Caki2 (cell line): Measurements from ENCODE around the gene ATP13A2. TPM values are rescaled to one million over a fixed set of nuclear protein-coding genes. Genes with fewer than 3 reads are reported as not detected.

ENCODE experiments used
- DNase-seq: peaks from one replicate; pipeline ENCODE4 v3.0.0-alpha.2; 2015; ENCODE audit warnings: low read depth
- in situ Hi-C: cut with HindIII; loops from 2 replicates; pipeline ENCODE4 v1.10.0; 2016; ENCODE audit warnings: low sequenced_read_pairs, low pct_unique_long_range_greater_than_20kb, mixed read lengths
- total RNA-seq: library from RNA; depleted of rRNA; stranded (reverse); fragments of >200 nt; shearing (Covaris generic); gene quantifications from 2 replicates; pipeline ENCODE4 v1.2.3, GENCODE V29; 2014; ENCODE audit warnings: low replicate concordance

Gene ATP13A2
- total RNA-seq, 1 experiment from 2014 or later: 37.7 TPM

DNA sequence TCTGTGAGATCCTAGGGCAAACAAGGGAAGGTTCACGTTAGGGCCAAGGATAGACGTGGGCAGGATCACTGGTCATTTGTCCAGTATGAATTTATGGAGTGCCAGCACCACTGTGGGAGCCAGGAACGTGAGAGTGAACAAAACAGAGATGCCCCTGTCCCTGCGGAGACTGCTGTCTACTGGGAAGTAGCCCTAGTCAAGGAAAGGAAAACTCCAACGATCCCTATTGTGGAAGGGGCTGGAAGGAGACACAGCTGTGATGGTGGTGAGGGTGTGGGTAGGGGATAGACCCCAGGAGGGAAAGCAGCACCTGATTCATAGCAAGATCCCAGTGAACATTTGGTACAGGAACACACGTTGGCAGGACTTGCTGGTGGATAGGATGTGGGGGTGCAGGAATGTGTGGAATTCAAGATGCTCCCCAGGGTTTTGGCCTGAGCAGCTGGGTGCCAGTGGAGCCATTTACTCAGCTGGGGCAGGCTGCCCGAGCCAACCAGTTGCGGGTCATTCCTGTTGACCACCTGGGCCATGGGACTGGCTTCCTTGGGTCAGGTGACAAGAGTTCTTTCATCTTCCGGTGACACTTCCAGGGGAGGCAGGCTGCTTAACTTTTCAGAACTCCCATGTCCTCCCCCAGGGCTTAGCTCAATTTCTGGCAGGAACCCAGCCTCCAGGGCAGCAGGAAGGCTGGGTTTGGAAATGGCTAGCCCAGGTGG is 1.2 kb upstream of the ATP13A2 start:
- no peak for DNase-seq
- in situ Hi-C loops: no loop called here

DNA sequence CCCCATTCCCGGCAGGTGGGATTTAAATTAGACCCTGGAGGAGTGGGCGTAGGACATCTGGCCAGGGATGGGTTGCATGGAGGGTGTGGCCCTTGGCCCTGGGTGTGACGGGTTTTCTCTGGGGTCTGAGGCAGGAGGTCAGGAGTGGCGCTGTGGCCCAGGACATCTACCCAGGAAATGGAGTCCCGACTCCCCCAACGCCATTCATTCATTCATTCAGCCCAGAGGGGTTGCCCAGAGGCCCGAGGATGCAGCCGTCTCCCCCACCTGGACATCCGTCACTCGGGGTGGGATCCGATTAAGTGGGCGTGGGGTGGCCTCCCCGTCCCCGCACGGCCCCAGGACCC is 663 bp downstream of the ATP13A2 start:
- DNase-seq: no peak
- in situ Hi-C loops: no loop called here

DNA sequence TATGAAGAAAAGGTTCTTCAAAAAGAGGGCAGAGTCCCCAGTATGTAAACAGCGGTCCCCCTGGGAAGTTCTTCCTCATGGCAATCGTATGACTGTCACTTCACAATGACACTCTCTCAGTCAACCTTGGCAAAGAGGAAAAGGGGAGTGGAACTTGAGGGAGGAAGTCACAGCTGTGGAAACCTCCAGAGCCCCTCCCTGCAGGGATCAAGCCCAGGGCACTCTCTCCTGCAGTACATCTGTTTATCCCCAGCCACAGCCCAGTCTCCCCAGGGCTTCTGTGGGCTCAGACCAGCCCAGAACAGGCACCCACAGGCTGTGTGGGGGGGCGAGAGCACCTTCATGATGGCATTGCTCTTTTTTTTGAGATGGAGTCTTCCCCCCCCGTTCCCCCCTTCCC is 2.0 kb downstream of the ATP13A2 start:
- in situ Hi-C loops: no loop called here

DNA sequence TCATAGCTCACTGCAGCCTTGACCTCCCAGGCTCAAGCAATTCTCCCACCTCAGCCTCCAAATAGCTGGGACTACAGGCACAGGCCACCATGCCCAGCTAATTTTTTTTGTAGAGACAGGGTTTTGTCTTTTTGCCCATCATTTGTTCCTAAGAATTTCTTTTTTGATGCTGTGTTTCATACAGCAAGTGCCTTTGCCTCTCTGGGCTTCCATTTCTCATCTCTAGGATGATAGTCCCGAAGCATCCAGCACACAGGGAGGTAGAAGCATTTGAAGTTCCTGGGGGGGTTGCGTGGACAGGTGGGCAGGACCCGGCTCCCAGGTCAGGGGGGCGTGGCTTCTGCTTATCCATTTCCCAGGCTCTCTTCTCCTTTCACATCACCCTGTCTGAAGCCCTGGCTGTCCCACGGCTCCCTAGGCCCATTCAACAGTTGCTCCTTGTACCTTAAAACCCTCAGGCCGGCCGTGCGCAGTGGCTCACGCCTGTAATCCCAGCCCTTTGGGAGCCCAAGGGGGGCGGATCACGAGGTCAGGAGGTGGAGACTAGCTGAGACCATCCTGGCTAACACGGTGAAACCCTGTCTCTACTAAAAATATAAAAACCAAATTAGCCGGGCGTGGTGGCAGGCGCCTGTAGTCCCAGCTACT is 3.4 kb downstream of the ATP13A2 start:
- DNase-seq: no peak
- in situ Hi-C loops: no loop called here

More for the DNA sequence above, 2.0 kb downstream of the ATP13A2 start:
- DNase-seq: no peak

DNA sequence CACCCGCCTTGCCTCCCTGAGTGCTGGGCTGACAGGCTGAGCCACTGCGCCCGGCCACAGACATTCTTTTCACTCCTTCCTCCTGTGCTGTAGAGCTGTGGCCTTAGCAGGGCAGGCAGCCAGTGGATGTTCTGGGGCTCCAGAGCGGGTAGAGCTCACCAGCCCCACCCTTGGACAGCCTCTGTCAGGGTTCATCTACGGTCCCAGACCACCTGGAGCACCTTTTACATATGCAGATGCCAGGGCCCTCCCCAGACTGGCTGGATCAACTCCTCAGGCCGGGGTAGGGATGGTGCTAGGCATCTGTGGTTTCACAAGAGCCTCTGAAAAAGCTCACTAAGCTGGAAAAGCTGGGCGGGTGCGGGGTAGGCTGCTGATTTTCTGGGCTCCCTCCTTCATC is 4.6 kb downstream of the ATP13A2 start:
- DNase-seq: no peak
- in situ Hi-C loops: no loop called here

DNA sequence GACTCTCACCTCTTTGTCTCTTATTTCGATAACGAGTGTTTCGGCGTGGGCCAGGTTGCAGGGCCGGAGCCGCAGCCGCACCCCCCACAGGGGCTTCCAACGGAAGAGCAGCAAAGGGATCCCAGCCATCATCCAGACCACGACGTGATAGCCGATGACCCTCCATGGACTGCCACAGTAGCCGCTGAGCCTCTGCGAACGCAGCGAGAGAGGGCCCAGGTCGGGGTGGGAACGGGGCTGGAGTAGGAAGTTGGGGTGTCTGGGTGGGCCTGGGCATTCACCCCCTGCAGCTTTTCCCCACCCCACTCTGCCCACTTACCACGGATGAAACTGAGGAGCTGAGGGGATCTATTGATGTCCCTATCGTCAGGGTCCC is 6.4 kb downstream of the ATP13A2 start:
- DNase-seq: no peak
- in situ Hi-C loops: no loop called here

DNA sequence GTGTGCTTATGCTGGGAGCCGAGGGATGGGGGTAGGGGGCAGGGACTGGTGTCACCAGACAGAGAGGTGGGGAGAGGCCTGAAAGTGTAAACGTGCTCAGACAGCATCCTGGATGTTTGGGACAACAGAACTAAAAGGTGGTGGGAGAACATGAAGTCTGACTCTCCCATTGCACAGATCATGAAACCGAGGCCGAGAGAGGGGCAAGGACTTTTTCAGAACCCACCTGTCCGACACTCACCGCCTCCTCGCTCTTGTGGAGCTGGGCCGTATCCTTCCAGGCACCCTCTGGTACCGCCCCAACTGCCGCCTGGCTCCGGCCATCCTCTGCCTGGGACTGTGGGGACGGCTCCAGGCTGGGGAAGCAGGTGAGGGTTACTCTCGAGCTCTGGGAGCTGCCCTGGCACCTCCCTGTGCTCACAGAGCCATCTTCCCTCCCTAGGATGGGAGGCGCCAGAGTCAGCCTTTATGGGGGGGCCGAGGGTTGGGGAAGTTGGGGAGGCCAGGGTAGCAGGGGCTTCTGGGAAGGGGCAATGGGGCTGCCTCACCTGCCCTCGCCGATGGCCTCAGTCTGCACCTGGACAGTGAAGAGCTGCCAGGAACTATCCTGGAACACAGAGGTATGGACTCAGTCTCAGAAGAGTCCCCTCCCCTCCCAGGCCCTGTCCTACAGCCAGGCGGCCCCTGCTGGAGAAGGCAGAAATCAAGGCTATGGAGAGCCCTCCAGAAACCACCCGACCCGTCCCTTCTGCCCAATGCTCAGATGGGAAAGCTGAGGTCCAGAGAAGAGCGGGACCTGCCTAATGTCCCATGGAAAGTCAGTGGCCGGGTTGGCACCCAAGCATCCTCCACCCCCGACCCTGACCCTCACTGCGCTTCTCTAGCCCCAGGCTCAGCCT is 7.0 kb downstream of the ATP13A2 start:
- DNase-seq: no peak
- in situ Hi-C loops: no loop called here

DNA sequence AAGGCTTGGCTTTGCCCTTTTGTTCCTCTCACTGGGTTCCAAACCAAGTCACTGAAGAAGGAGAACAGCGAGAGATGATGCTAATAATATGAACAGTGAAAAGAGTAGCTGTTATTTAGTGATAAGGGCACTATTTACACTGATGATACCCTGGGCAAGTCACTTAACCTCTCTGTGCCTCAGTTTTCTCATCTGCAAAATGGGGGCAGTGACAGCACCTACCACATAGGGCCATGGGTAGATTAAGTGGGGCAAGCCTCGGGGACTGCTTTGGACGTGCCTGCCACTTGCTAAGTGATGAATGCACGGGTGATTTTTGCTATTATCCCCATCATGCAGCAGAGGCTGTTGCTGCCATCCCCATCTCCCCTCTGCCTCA is 9.2 kb downstream of the ATP13A2 start:
- in situ Hi-C loops: no loop called here
- no peak for DNase-seq

DNA sequence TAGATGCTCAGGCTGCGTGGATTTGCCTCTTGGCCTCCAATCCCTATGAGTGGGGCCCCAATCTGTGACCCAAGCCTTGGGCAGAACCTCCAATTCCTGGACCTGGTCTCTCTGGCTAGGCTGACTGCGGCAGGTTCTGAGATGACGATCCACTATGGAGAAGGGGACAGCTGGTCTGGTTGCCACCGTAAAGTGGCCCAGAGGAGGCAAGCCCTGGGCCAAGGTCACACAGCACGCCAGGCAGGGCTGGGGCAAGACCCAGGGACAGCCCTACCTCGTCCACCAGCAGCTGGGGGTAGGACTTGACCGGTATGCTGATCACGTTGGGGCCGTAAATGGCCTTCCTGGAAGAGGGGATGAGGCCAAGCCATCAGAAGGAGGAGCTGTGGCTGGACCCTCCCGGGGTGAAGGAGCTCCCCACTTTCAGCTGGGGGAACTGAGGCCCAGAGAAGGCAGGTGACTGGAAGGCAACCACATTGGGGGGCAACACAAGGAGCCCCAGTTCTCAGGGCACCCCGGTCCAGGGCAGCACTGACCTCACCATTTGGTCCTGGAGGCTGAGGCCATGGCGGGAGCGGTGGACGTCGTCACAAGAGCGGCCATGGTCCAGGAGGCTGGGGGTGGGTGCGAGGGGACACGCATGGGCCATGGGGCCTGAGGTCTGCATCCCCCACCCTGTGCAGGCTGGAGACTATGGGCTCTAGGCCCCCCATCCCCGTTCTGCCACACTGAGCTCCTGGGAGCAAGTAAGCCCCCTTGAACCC is 9.8 kb downstream of the ATP13A2 start:
- in situ Hi-C loops: no loop called here
- no peak for DNase-seq

DNA sequence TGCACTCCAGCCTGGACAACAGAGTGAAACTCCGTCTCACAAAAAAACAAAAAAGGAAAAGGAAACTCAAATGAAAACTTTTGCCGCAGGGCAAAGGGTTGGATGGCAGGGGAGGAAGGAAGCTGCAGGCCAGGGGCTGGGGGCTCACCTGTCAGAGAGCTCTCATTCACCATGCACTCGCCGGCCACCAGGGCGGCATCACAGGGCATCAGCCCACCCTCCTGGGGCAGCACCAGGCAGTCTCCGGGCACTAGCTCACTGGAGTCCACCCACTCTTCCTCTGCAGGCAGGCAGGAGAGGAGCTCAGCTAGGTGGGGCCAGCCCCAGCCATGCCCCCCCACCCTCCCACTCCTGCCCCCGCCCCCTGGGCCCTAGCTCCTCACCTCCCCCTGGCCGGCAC is 11.9 kb downstream of the ATP13A2 start:
- in situ Hi-C loops: no loop called here

DNA sequence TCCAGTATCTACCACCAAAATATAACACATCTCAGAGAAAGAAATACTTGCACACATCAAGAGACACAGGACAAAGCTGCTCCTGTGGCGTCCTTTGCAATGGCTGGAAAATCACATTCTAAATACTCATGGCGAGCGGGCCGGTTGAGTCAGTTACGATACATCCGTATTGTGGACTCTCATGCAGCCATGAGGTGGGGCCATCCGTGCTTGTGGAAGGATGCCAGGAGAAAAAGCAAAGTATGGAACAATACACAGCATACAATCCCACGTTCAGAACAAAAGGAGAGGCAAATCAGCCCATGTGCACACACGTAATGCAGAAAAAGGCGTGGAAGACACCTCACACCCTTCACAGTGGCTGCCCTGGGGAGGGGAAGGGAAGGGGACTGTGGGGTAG is 13.1 kb downstream of the ATP13A2 start:
- no peak for DNase-seq
- in situ Hi-C loops: no loop called here

More for the DNA sequence above, 11.9 kb downstream of the ATP13A2 start:
- DNase-seq: no peak

DNA sequence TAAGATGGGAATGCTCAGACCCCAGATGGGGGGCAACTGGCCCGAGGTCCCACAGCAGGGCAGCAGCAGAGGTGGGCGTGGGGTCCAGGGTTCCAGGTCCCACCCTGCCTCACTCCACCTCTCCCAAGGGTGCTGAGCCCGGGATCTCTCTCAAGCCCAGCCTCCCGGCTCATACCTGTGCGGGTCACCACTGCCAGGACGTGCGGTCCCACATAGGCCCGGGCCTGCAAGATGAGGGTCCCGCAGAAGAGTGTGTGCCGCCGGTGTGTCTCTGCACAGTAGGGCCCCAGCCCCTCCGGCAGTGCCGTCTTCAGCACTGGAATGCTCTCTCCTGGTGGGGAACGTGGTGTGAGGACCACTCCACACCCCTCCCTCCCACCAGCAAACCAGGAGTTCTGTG is 14.9 kb downstream of the ATP13A2 start:
- in situ Hi-C loops: no loop called here
- DNase-seq: no peak

DNA sequence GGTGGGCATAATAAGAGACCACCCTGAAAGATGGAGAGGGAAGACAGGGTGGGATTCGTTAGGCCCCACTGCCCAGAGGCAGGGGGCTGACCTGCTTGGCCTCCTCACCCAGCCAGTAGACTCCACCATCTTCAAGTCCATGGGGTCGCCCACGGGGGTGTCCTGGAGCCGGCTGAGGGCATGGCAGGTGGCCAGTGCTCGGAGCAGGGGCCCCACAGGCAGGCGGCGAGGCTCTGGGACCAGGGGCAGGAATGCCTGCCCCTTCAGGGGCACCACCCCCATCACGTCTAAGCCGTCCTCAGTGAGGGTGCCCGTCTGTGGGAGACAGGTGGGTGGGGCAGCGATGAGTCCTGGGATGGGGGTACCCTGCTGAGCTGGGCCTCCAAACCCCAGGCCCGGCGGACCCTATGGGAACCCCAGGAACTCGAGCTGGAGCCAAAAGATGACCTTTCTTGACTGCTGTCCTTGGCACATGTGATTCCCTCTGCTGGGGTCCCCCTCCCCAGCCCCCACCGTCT is 18.1 kb downstream of the ATP13A2 start:
- in situ Hi-C loops: no loop called here
- no peak for DNase-seq

DNA sequence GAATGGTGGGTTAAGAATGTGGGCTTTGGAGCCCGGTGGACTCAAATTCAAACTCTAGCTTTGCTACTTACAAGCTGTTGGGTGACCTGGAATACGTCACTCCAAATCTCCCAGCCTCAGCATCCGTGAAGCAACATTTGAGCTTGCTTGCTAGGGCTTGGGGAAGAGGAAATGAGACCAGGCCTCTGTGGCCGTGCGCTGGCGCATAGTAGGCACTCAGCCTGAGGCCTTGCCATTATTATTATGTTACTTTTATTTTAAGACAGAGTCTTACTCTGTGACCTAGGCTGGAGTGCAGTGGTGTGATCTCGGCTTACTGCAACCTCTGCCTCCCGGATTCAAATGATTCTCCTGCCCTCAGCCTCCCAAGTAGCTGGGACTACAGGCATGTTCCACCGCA is 19.1 kb downstream of the ATP13A2 start:
- DNase-seq: no peak
- in situ Hi-C loops: no loop called here

DNA sequence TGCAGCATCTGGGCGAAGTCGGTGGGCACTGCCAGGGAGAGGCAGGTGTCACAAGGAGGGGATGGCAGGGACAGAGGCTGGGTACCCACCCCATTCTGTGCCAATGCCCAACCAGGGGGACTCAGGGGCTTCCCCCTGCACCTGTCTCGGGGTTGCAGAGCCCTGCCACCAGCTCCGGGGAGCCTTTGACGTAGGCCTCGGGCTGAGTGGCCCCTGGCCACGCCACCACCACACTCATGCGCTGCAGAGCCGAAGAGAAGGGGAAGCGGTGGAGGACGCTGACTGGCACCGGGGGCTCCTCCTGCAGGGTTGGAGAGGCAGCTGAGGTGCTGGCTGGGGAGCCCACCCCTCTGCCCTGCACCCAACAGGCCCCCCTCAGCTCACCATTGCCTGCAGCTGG is 19.6 kb downstream of the ATP13A2 start:
- DNase-seq: no peak
- in situ Hi-C loops: no loop called here

DNA sequence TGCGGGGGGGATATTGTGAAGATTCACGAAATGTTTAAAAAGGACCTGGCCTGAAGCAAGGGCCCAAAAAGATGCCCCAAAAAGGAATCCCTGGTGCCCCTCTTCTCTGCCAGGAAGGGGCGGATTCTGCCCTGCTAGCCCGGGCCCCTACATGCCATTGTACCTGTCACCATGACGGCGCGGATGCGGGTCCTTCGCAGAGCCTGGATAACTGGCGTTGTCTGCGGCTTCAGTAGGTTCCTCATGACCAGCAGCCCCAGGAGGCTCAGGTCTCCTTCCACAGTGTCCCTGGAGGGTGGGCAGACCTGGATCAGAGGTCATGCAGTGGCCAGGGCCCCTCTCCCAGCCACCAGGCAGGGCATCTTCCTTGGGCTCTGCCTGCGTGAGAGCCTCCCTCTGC is 20.2 kb downstream of the ATP13A2 start:
- in situ Hi-C loops: no loop called here
- DNase-seq: no peak

DNA sequence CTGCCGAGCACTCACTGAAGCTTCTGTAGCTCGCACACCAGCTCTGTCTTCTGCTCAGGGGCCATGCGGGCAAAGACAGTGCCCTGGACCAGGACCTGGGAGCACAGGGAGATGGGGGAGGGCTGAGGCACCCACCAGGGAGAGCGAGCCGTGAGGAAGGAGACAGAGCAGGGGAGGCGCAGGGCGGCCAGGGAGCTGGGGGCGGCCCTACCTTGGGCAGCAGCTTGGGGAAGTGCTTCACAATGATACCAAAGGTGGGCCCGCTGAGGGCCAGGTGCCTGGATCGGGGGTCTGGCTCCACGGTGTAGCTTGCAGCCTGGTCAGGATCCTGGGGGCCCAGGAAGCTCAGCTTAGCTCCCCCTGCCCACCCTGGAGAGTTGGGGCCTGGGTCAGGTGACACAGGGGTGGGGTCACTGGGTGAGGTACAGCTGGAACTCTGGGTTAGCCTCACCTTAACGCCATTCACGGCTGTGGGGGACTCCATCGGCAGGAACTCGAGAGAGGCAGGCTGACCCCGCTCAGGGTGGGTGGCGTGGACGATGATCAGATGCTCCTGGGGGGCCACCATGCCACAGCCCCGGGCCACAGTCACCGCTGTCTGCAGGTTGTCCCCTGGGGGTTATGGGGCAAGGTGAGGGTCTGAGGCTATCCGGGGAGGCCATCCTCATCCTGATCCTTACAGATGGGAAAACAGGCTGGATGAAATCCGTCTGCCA is 21.9 kb downstream of the ATP13A2 start:
- in situ Hi-C loops: no loop called here
- DNase-seq: no peak

DNA sequence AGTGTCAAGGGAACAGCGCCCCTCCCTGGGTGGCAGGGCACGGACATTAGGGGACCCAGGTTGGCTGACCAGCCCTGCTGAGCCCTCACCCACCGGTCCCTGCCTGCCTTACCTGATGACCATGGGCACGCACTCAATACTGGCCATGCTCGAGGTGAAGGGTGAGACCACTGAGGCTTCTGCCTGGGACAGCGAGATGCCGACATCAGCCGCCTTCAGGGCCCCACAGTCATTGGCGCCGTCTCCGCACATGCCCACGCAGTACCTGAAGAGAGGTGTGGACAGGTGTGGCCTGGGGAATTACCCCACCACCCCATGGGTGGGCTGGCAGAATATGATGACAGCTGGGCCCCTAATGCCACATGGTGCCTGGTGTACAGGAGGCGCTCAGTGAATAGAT is 23.5 kb downstream of the ATP13A2 start:
- in situ Hi-C loops: no loop called here

More for the DNA sequence above, 23.5 kb downstream of the ATP13A2 start:
- no peak for DNase-seq
